PC-3 (cell line): ENCODE results near the gene POLE3. TPM values are rescaled to one million over a fixed set of nuclear protein-coding genes. Genes with fewer than 3 reads are reported as not detected.
A peak's percentile ranks its signal among the peaks of the same experiment; 100 is the strongest.
"Not testable (repeated sequence)": the region's sequence is repeated elsewhere in the genome, so short reads cannot be mapped to it uniquely, and the experiment has no call there.

Experiments
- ATAC-seq: fragments of 200-7000 bp; cut with Tn5 transposase; 2 replicates; pipeline ENCODE4 v1.9.1; 2020; ENCODE audit warnings: mild to moderate bottlenecking, moderate library complexity
- BruUV-seq: library from RNA; stranded (reverse); fragments of 400-500 nt; replicated peaks from 2 replicates; lab custom pipeline; 2021; lab: Mats Ljungman, UMichigan
- CTCF ChIA-PET: fragments of 300-600 bp; sonication (Branson Sonifier 250); formaldehyde crosslinking; loops from one replicate; lab custom pipeline; 2022; ENCODE audit warnings: antibody characterized with exemption; lab: Charles Lee
- POLR2A ChIA-PET: fragments of 300-600 bp; sonication (Branson Sonifier 250); formaldehyde crosslinking; loops from one replicate; lab custom pipeline; 2022; ENCODE audit warnings: antibody characterized with exemption; ENCODE audit not compliant: unreplicated experiment; lab: Charles Lee
- DNase-seq: peaks from one replicate; pipeline ENCODE4 v3.0.0-alpha.2; 2015
- H2AFZ ChIP-seq: fragments of 300-600 bp; sonication (generic); 2 replicates; pipeline ENCODE4 v1.6.0; 2016; ENCODE audit warnings: antibody characterized with exemption, low read length
- H3F3A ChIP-seq: fragments of 300-600 bp; sonication (generic); one replicate; pipeline ENCODE4 v1.6.0; 2017; ENCODE audit warnings: antibody characterized with exemption, low read length, control low read depth, mild to moderate bottlenecking; ENCODE audit not compliant: unreplicated experiment
- H3K27ac ChIP-seq: fragments of 300-600 bp; sonication (generic); 2 replicates; pipeline ENCODE4 v1.5.1; 2016; ENCODE audit warnings: mild to moderate bottlenecking, low read length
- H3K27me3 ChIP-seq: fragments of 300-600 bp; sonication (generic); 2 replicates; pipeline ENCODE4 v1.6.1; 2016; ENCODE audit warnings: low read length, mixed read lengths
- H3K36me3 ChIP-seq: fragments of 300-600 bp; sonication (generic); 2 replicates; pipeline ENCODE4 v1.6.1; 2016; ENCODE audit warnings: low read depth, mixed run types, low read length, mixed read lengths
- H3K4me1 ChIP-seq: fragments of 300-600 bp; sonication (generic); 2 replicates; pipeline ENCODE4 v1.5.1; 2016; ENCODE audit warnings: low read length; ENCODE audit not compliant: insufficient read depth
- H3K4me2 ChIP-seq: fragments of 300-600 bp; sonication (generic); 2 replicates; pipeline ENCODE4 v1.6.0; 2016; ENCODE audit warnings: low read length
- H3K4me3 ChIP-seq: fragments of 300-600 bp; sonication (generic); 2 replicates; pipeline ENCODE4 v1.5.1; 2016; ENCODE audit warnings: mild to moderate bottlenecking, low read length, mixed read lengths
- H3K79me2 ChIP-seq: fragments of 300-600 bp; sonication (generic); 2 replicates; pipeline ENCODE4 v1.6.1; 2017; ENCODE audit warnings: low read length, mixed read lengths
- H3K9ac ChIP-seq: fragments of 300-600 bp; sonication (generic); 2 replicates; pipeline ENCODE4 v1.6.0; 2016; ENCODE audit warnings: mild to moderate bottlenecking, low read length
- H3K9me2 ChIP-seq: fragments of 300-600 bp; sonication (generic); replicated peaks from 2 replicates; pipeline ENCODE4 v1.6.1; 2016; ENCODE audit warnings: mixed run types, low read length, mixed read lengths
- H3K9me3 ChIP-seq: fragments of 300-600 bp; sonication (generic); 2 replicates; pipeline ENCODE4 v1.6.1; 2016; ENCODE audit warnings: low read length, mixed read lengths
- H4K20me1 ChIP-seq: fragments of 300-600 bp; sonication (generic); 2 replicates; pipeline ENCODE4 v1.6.1; 2016; ENCODE audit warnings: low read length, mixed read lengths
- EZH2 ChIP-seq: fragments of 300-600 bp; sonication (generic); IDR thresholded peaks from one replicate; pipeline ENCODE4 v1.6.1; 2017; ENCODE audit warnings: antibody characterized with exemption, mild to moderate bottlenecking, low read length; ENCODE audit not compliant: unreplicated experiment
- EZH2phosphoT487 ChIP-seq: fragments of 300-600 bp; sonication (generic); IDR thresholded peaks from 2 replicates; pipeline ENCODE4 v1.6.1; 2018; ENCODE audit warnings: mild to moderate bottlenecking, antibody characterized with exemption, low read length, borderline replicate concordance
- intact Hi-C: fragments of 100-400 bp; cut with micrococcal nuclease; formaldehyde crosslinking; loops from 2 replicates; pipeline ENCODE4 v1.9.0; 2023
- total RNA-seq: library from RNA; depleted of rRNA; stranded (reverse); fragments of >200 nt; gene quantifications from 2 replicates; pipeline ENCODE4 v1.2.3, GENCODE V29; 2014
- TF ChIP-seq, protein P1 (sequence below): fragments of 300-600 bp; sonication (generic); conservative IDR thresholded peaks from 2 replicates; pipeline ENCODE4 v1.5.1; 2017; ENCODE audit warnings: antibody characterized with exemption, low read depth, mild to moderate bottlenecking, low read length

Gene POLE3
- total RNA-seq, 1 experiment from 2014 or later = 84.7 TPM

DNA sequence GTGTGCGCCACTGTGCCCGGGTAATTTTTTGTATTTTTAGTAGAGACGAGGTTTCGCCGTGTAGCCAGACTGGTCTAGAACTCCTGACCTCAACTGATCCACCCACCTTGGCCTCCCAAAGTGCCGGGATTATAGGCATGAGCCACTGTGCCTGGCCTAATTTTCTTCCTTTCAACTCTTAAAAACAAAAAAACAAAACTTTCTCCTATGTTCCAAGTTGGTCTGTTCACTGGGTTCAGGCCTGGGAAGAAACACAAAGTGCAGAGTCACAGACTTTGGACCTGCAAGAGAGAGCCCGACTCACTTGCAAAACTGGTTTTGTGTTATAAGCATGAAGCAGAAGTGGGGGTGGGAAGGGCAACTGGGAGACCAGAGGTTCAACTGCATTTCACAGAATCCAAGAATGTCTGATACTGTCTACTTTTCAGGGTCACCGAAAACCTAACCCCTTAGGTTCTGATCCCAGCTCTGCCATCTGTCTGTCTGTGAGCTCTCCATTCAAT is 28.5 kb downstream of the POLE3 start:
- peak overlapping the region; percentile 74 for H3K27ac ChIP-seq
- DNase-seq (peak; percentile 70), ATAC-seq (peak; percentile 37; the same call in 1 of the 2 replicates)
- H3K79me2 ChIP-seq = no peaks in the 10 kb centered on the region
- H3K27me3 ChIP-seq = no peaks in the 10 kb centered on the region
- no peaks in the 10 kb centered on the region for H3F3A ChIP-seq
- ChIA-PET POLR2A (no interaction called here), CTCF (no interaction called here)
- H3K4me1 ChIP-seq = peaks cover 14% of the 10 kb centered on the region
- H3K9me3 ChIP-seq = no peaks in the 10 kb centered on the region
- peak overlapping the region; percentile 24 for H2AFZ ChIP-seq
- intact Hi-C loops = no loop called here
- peak overlapping the region; percentile 40; the same call in 1 of the 2 replicates for H3K9ac ChIP-seq
- H3K4me2 ChIP-seq = peak overlapping the region; percentile 70
- no peaks in the 10 kb centered on the region for H3K9me2 ChIP-seq
- TF ChIP-seq EZH2phosphoT487 = no peak
- TF ChIP-seq, protein P1, sequence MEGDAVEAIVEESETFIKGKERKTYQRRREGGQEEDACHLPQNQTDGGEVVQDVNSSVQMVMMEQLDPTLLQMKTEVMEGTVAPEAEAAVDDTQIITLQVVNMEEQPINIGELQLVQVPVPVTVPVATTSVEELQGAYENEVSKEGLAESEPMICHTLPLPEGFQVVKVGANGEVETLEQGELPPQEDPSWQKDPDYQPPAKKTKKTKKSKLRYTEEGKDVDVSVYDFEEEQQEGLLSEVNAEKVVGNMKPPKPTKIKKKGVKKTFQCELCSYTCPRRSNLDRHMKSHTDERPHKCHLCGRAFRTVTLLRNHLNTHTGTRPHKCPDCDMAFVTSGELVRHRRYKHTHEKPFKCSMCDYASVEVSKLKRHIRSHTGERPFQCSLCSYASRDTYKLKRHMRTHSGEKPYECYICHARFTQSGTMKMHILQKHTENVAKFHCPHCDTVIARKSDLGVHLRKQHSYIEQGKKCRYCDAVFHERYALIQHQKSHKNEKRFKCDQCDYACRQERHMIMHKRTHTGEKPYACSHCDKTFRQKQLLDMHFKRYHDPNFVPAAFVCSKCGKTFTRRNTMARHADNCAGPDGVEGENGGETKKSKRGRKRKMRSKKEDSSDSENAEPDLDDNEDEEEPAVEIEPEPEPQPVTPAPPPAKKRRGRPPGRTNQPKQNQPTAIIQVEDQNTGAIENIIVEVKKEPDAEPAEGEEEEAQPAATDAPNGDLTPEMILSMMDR = no peak
- TF ChIP-seq EZH2 = no peak
- H3K36me3 ChIP-seq = no peaks in the 10 kb centered on the region
- H4K20me1 ChIP-seq = no peaks in the 10 kb centered on the region
- H3K4me3 ChIP-seq = no peak overlapping the region
- BruUV-seq = no TSS peak

GRCh38 chr9:113381441-113381840 is 29.0 kb downstream of the POLE3 start:
- H3K79me2 ChIP-seq, H4K20me1 ChIP-seq, H3K9me2 ChIP-seq, H3K4me2 ChIP-seq, H3K9me3 ChIP-seq, ATAC-seq, CTCF ChIA-PET, H3K27me3 ChIP-seq, BruUV-seq, H3K4me3 ChIP-seq, H3F3A ChIP-seq, H2AFZ ChIP-seq, DNase-seq, H3K36me3 ChIP-seq, POLR2A ChIA-PET, intact Hi-C loops: not testable (repeated sequence)
- H3K9ac ChIP-seq = peak overlapping the region; percentile 40; the same call in 1 of the 2 replicates
- H3K27ac ChIP-seq = peak overlapping the region; percentile 74; the same call in 1 of the 2 replicates
- H3K4me1 ChIP-seq = peaks cover 14% of the 10 kb centered on the region

DNA sequence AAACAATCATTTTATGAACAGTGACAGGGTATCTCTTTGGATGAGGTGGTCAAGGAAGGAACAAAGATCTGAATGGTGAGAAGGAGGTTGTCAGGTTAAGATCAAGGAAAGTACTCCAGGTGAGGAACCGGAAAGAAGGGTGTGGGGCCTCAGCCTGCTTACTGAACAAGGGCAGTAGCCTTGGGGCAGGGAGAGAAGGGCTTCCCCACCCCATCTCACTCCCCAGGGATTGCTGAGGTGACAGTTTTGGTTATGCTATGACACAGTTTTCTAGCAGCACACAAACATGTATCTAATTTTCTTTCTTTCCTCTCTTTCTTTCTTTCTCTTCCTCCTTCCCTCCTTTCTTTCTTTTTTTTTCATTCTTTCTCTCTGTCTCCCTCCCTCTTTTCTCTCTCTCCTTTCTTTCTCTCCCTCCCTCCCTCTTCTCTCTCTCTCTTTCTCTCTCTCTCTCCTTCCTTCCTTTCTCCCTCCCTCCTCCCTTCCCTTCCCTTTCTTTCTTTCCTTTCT is 29.6 kb downstream of the POLE3 start:
- no peaks in the 10 kb centered on the region for H3K9me3 ChIP-seq
- H3K4me1 ChIP-seq = peaks cover 14% of the 10 kb centered on the region
- H3F3A ChIP-seq = no peaks in the 10 kb centered on the region
- ChIA-PET CTCF (no interaction called here), POLR2A (no interaction called here)
- no peaks in the 10 kb centered on the region for H4K20me1 ChIP-seq
- BruUV-seq = no TSS peak
- no peaks in the 10 kb centered on the region for H3K36me3 ChIP-seq
- TF ChIP-seq EZH2 = no peak
- TF ChIP-seq, protein P1 = no peak
- TF ChIP-seq EZH2phosphoT487 = no peak
- peak; percentile 8 for DNase-seq
- ATAC-seq = no peak
- H3K4me3 ChIP-seq = no peak overlapping the region
- peaks cover 4% of the 10 kb centered on the region; the same call in 1 of the 2 replicates for H3K79me2 ChIP-seq
- no peaks in the 10 kb centered on the region for H3K9me2 ChIP-seq
- intact Hi-C loops = no loop called here
- no peak overlapping the region for H3K4me2 ChIP-seq
- H3K27me3 ChIP-seq = no peaks in the 10 kb centered on the region
- peak overlapping the region; percentile 40; the same call in 1 of the 2 replicates for H2AFZ ChIP-seq
- H3K9ac ChIP-seq = no peak overlapping the region
- no peak overlapping the region for H3K27ac ChIP-seq

DNA sequence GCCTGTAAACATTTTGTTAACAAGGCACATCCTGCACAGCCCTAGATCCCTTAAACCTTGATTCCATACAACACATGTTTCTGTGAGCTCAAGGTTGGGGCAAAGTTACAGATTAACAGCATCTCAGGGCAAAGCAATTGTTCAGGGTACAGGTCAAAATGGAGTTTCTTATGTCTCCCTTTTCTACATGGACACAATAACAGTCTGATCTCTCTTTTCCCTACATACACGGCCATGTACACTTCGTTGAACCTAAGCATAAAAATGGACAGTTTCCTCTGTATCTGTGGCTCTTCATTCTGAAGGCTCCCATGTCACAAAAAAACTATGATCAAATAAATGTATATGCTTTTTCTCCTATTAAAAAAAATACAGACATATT is 30.7 kb downstream of the POLE3 start:
- H3K36me3 ChIP-seq, H3K27ac ChIP-seq, CTCF ChIA-PET, H3K9ac ChIP-seq, intact Hi-C loops, H3K4me3 ChIP-seq, DNase-seq, H3K9me3 ChIP-seq, H3F3A ChIP-seq, BruUV-seq, H3K4me2 ChIP-seq, POLR2A ChIA-PET, H3K27me3 ChIP-seq, H4K20me1 ChIP-seq, H3K9me2 ChIP-seq, H2AFZ ChIP-seq, ATAC-seq: not testable (repeated sequence)
- H3K79me2 ChIP-seq = peaks cover 14% of the 10 kb centered on the region
- peaks cover 20% of the 10 kb centered on the region for H3K4me1 ChIP-seq

DNA sequence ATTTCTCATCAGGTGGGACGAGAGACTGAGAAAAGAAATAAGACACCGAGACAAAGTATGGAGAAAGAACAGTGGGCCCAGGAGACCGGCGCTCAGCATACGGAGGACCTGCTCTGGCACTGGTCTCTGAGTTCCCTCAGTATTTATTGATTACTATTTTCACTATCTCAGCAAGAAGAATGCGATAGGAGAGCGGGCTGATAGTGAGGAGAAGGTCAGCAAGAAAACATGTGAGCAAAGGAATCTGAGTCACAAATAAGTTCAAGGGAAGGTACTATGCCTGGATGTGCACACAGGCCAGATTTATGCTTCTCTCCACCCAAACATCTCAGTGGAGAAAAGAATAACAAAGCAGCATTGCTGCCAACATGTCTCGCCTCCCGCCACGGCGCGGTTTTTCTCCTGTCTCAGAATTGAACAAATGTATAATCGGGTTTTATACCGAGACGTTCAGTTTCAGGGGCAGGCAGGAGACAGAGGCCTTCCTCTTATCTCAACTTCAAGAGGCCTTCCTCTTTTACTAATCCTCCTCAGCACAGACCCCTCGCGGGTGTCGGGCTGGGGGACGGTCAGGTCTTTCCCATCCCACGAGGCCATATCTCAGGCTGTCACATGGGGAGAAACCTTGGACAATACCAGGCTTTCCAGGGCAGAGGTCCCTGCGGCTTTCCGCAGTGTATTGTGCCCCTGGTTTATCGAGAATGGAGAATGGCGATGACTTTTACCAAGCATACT is 31.2 kb downstream of the POLE3 start:
- H3K4me2 ChIP-seq, H3K9me2 ChIP-seq, BruUV-seq, H3K27ac ChIP-seq, H3K36me3 ChIP-seq, H4K20me1 ChIP-seq, intact Hi-C loops, H3K27me3 ChIP-seq, H3K9ac ChIP-seq, CTCF ChIA-PET, H2AFZ ChIP-seq, POLR2A ChIA-PET, H3K9me3 ChIP-seq, H3K4me3 ChIP-seq, ATAC-seq, H3F3A ChIP-seq, DNase-seq: not testable (repeated sequence)
- peaks cover 14% of the 10 kb centered on the region for H3K79me2 ChIP-seq
- H3K4me1 ChIP-seq = peaks cover 20% of the 10 kb centered on the region
